Caco-2 (cell line): Measurements from ENCODE around the gene SNX15. TPM values are rescaled to one million over a fixed set of nuclear protein-coding genes. Genes with fewer than 3 reads are reported as not detected.

Experiments
- BruUV-seq: library from RNA; stranded (reverse); fragments of 400-500 nt; replicated peaks from 2 replicates; lab custom pipeline; 2021; lab: Mats Ljungman, UMichigan
- CTCF ChIA-PET: fragments of 300-600 bp; sonication (Branson Sonifier 250); formaldehyde crosslinking; loops from one replicate; lab custom pipeline; 2022; ENCODE audit warnings: antibody characterized with exemption; lab: Charles Lee
- POLR2A ChIA-PET: fragments of 300-600 bp; sonication (Branson Sonifier 250); formaldehyde crosslinking; loops from one replicate; lab custom pipeline; 2022; ENCODE audit warnings: antibody characterized with exemption; lab: Charles Lee
- DNase-seq, 2 experiments: peaks; one replicate each; pipeline versions ENCODE4 v3.0.0 to v3.0.0-alpha.2; 2020 to 2022
- H3K27me3 ChIP-seq: replicated peaks from 2 replicates; pipeline ENCODE4 v1.6.0; 2011; ENCODE audit warnings: low read length; ENCODE audit not compliant: control insufficient read depth, insufficient read depth
- H3K36me3 ChIP-seq: 2 replicates; pipeline ENCODE4 v1.5.1; 2011; ENCODE audit warnings: low read length; ENCODE audit not compliant: control insufficient read depth, insufficient read depth
- H3K4me1 ChIP-seq: fragments of 250-450 bp; sonication (Bioruptor Pico); 2 replicates; pipeline ENCODE4 v1.5.1; 2020; ENCODE audit warnings: mild to moderate bottlenecking
- H3K4me3 ChIP-seq: 2 replicates; pipeline ENCODE4 v1.5.1; 2011; ENCODE audit warnings: low read depth, mild to moderate bottlenecking, control low read depth, low read length
- H3K9me3 ChIP-seq: fragments of 250-450 bp; sonication (Bioruptor Pico); 2 replicates; pipeline ENCODE4 v1.5.1; 2020; ENCODE audit warnings: mild to moderate bottlenecking, moderate library complexity
- H3K27ac Mint-ChIP-seq: one replicate; pipeline ENCODE4 v1.8.0; 2022; ENCODE audit warnings: mixed read lengths; ENCODE audit not compliant: unreplicated experiment
- H3K27me3 Mint-ChIP-seq: one replicate; pipeline ENCODE4 v1.8.0; 2022; ENCODE audit warnings: mixed read lengths; ENCODE audit not compliant: insufficient read depth, unreplicated experiment
- H3K36me3 Mint-ChIP-seq: one replicate; pipeline ENCODE4 v1.8.0; 2022; ENCODE audit warnings: mild to moderate bottlenecking, mixed read lengths; ENCODE audit not compliant: insufficient read depth, unreplicated experiment
- H3K4me1 Mint-ChIP-seq: one replicate; pipeline ENCODE4 v1.8.0; 2022; ENCODE audit warnings: low read depth, mixed read lengths; ENCODE audit not compliant: unreplicated experiment
- H3K4me3 Mint-ChIP-seq: one replicate; pipeline ENCODE4 v1.8.0; 2022; ENCODE audit warnings: mild to moderate bottlenecking, moderate library complexity, mixed read lengths; ENCODE audit not compliant: unreplicated experiment
- H3K9me3 Mint-ChIP-seq: one replicate; pipeline ENCODE4 v1.8.0; 2022; ENCODE audit warnings: mixed read lengths; ENCODE audit not compliant: unreplicated experiment
- CTCF ChIP-seq, 2 experiments: fragments of 200-600 bp in 1 of 2; IDR thresholded peaks; 1 replicate in 1 of 2; 2 replicates in 1 of 2; pipeline versions ENCODE4 v1.5.1 to v1.8.0; 2011 to 2022; ENCODE audit warnings: antibody characterized with exemption in 1 of 2, control low read depth in 1 of 2, inconsistent platforms in 1 of 2, low read depth in 1 of 2, low read length in 1 of 2, mild to moderate bottlenecking in 1 of 2, moderate library complexity in 1 of 2; ENCODE audit not compliant: insufficient read depth in 1 of 2, severe bottlenecking in 1 of 2, unreplicated experiment in 1 of 2
- intact Hi-C: fragments of 100-400 bp; cut with micrococcal nuclease; formaldehyde crosslinking; loops from one replicate; pipeline ENCODE4 v1.10.0; 2022; ENCODE audit not compliant: unreplicated experiment
- total RNA-seq: library from RNA; stranded (reverse); gene quantifications from 2 replicates; pipeline ENCODE4 v1.2.3, GENCODE V29; 2022

Gene SNX15
- total RNA-seq, 1 experiment from 2014 or later, result 35.8 TPM

- H3K27me3 ChIP-seq, result no peaks in the 10 kb centered on the region
- no peak for TF ChIP-seq CTCF (IDR thresholded peaks at IDR 0.05; ENCODE audit: insufficient read depth in 1 of 2, low read depth in 1 of 2, low read length in 1 of 2, severe bottlenecking in 1 of 2, unreplicated experiment in 1 of 2)
- peaks cover 6% of the 10 kb centered on the region; the same call in 1 of the 2 replicates for H3K36me3 ChIP-seq
- H3K4me1 ChIP-seq, result peaks cover 6% of the 10 kb centered on the region; the same call in 1 of the 2 replicates
- no peak overlapping the region for H3K4me3 Mint-ChIP-seq
- peaks cover 80% of the 10 kb centered on the region for H3K36me3 Mint-ChIP-seq
- no peak overlapping the region for H3K27ac Mint-ChIP-seq
- POLR2A ChIA-PET, result interaction anchor here (0.6 kb wide), 1 partner anchor 440 kb away, joined by 5 read pairs; no protein-coding TSS in a partner anchor
- CTCF ChIA-PET, result interaction anchor here (0.5 kb wide), 1 partner anchor 196 kb away, joined by 5 read pairs; no protein-coding TSS in a partner anchor
- H3K4me1 Mint-ChIP-seq, result peaks cover 18% of the 10 kb centered on the region
- no peak for DNase-seq
- no peaks in the 10 kb centered on the region for H3K9me3 Mint-ChIP-seq
- intact Hi-C loops, result loop anchor here (2.0 to 5.0 kb wide), 2 partner anchors 37 to 64 kb away; partner anchors contain the start of genes ARL2 and SAC3D1
- H3K4me3 ChIP-seq, result no peak overlapping the region
- no peaks in the 10 kb centered on the region for H3K27me3 Mint-ChIP-seq
- no TSS peak for BruUV-seq
- H3K9me3 ChIP-seq, result no peaks in the 10 kb centered on the region
Observed at GRCh38 chr11:65078786-65079342, 51.6 kb downstream of the SNX15 start.

GRCh38 chr11:65083134-65083833 lies 56.0 kb downstream of the SNX15 start:
- Histone ChIP-seq H3K27me3 (no peaks in the 10 kb centered on the region), H3K9me3 (no peaks in the 10 kb centered on the region), H3K36me3 (peaks cover 4% of the 10 kb centered on the region; the same call in 1 of the 2 replicates), H3K4me3 (peak overlapping the region; percentile 58), H3K4me1 (peaks cover 16% of the 10 kb centered on the region; the same call in 1 of the 2 replicates)
- TF ChIP-seq CTCF (IDR thresholded peaks at IDR 0.05; ENCODE audit: insufficient read depth in 1 of 2, low read depth in 1 of 2, low read length in 1 of 2, severe bottlenecking in 1 of 2, unreplicated experiment in 1 of 2), result no peak
- H3K36me3 Mint-ChIP-seq, result peaks cover 63% of the 10 kb centered on the region
- H3K27ac Mint-ChIP-seq, result peak overlapping the region; percentile 98
- H3K9me3 Mint-ChIP-seq, result no peaks in the 10 kb centered on the region
- ChIA-PET POLR2A (no interaction called here), CTCF (interaction anchor here (0.9 kb wide), 1 partner anchor 69 kb away, joined by 3 read pairs; the partner anchor contains the start of gene ARL2)
- intact Hi-C loops, result loop anchor here (5.0 kb wide), 1 partner anchor 56 kb away; the partner anchor contains the start of gene SNX15
- peaks cover 24% of the 10 kb centered on the region for H3K4me1 Mint-ChIP-seq
- peak overlapping the region; percentile 85 for H3K4me3 Mint-ChIP-seq
- BruUV-seq, result no TSS peak
- DNase-seq, result no peak
- H3K27me3 Mint-ChIP-seq, result no peaks in the 10 kb centered on the region

GRCh38 chr11:65083834-65084597 lies 56.8 kb downstream of the SNX15 start, which contains the start of the genes CDCA5 and ZFPL1:
Gene CDCA5 (minus strand): TSS chr11:65084040. CDS start chr11:65083978, 62 bp downstream.
Gene ZFPL1 (plus strand): TSS chr11:65084222. CDS start chr11:65084699, 477 bp downstream.
- peak; percentile 96 to 97 for DNase-seq
- H3K27me3 ChIP-seq, result no peaks in the 10 kb centered on the region
- no peaks in the 10 kb centered on the region for H3K27me3 Mint-ChIP-seq
- H3K36me3 ChIP-seq, result peaks cover 4% of the 10 kb centered on the region; the same call in 1 of the 2 replicates
- H3K4me3 ChIP-seq, result peak within 1 kb of the TSS; percentile 58
- H3K36me3 Mint-ChIP-seq, result peaks cover 62% of the 10 kb centered on the region
- peak within 1 kb of the TSS; percentile 98 for H3K27ac Mint-ChIP-seq
- H3K4me1 ChIP-seq, result peaks cover 16% of the 10 kb centered on the region; the same call in 1 of the 2 replicates
- no peak for TF ChIP-seq CTCF (IDR thresholded peaks at IDR 0.05; ENCODE audit: insufficient read depth in 1 of 2, low read depth in 1 of 2, low read length in 1 of 2, severe bottlenecking in 1 of 2, unreplicated experiment in 1 of 2)
- BruUV-seq, result no TSS peak
- H3K9me3 ChIP-seq, result no peaks in the 10 kb centered on the region
- ChIA-PET POLR2A (no interaction called here), CTCF (interaction anchor here (0.9 kb wide), 1 partner anchor 70 kb away, joined by 3 read pairs; the partner anchor contains the start of gene ARL2)
- no peaks in the 10 kb centered on the region for H3K9me3 Mint-ChIP-seq
- intact Hi-C loops, result loop anchor here (5.0 kb wide), 1 partner anchor 57 kb away; the partner anchor contains the start of gene SNX15
- H3K4me1 Mint-ChIP-seq, result peaks cover 17% of the 10 kb centered on the region
- peak within 1 kb of the TSS; percentile 85 for H3K4me3 Mint-ChIP-seq
